NT2/D1 (cell line): ENCODE data around the gene GALNT5.
A peak's percentile ranks its signal among the peaks of the same experiment; 100 is the strongest.
"Not testable (repeated sequence)": the region's sequence is repeated elsewhere in the genome, so short reads cannot be mapped to it uniquely, and the experiment has no call there.

ENCODE experiments used
- DNase-seq: peaks from one replicate; pipeline ENCODE4 v3.0.0-alpha.2; 2011; ENCODE audit warnings: low read depth, low spot score
- H3K27me3 ChIP-seq: 2 replicates; pipeline ENCODE4 v1.6.0; 2011; ENCODE audit warnings: mild to moderate bottlenecking; ENCODE audit not compliant: insufficient read length, insufficient read depth
- H3K36me3 ChIP-seq: 2 replicates; pipeline ENCODE4 v1.6.1; 2011; ENCODE audit warnings: mild to moderate bottlenecking, low read length, mixed read lengths; ENCODE audit not compliant: insufficient read depth, insufficient read length
- H3K4me1 ChIP-seq: 2 replicates; pipeline ENCODE4 v1.5.1; 2011; ENCODE audit not compliant: insufficient read depth, insufficient read length
- H3K4me3 ChIP-seq: 2 replicates; pipeline ENCODE4 v1.5.1; 2011; ENCODE audit warnings: low read depth; ENCODE audit not compliant: insufficient read length
- H3K9ac ChIP-seq: 2 replicates; pipeline ENCODE4 v1.6.0; 2011; ENCODE audit warnings: low read depth; ENCODE audit not compliant: insufficient read length
- H3K9me3 ChIP-seq: 2 replicates; pipeline ENCODE4 v1.5.1; 2011; ENCODE audit warnings: mild to moderate bottlenecking, low read length; ENCODE audit not compliant: insufficient read depth
- SUZ12 ChIP-seq: IDR thresholded peaks from 2 replicates; pipeline ENCODE4 v1.6.1; 2011; ENCODE audit not compliant: insufficient read length, insufficient read depth; ENCODE audit errors: extremely low read depth
- YY1 ChIP-seq: IDR thresholded peaks from 2 replicates; pipeline ENCODE4 v1.6.1; 2011; ENCODE audit not compliant: insufficient read length, insufficient read depth
- ZNF274 ChIP-seq: IDR thresholded peaks from 2 replicates; pipeline ENCODE4 v1.6.1; 2011; ENCODE audit warnings: mild to moderate bottlenecking, low read depth, low read length

The GALNT5 gene

DNA sequence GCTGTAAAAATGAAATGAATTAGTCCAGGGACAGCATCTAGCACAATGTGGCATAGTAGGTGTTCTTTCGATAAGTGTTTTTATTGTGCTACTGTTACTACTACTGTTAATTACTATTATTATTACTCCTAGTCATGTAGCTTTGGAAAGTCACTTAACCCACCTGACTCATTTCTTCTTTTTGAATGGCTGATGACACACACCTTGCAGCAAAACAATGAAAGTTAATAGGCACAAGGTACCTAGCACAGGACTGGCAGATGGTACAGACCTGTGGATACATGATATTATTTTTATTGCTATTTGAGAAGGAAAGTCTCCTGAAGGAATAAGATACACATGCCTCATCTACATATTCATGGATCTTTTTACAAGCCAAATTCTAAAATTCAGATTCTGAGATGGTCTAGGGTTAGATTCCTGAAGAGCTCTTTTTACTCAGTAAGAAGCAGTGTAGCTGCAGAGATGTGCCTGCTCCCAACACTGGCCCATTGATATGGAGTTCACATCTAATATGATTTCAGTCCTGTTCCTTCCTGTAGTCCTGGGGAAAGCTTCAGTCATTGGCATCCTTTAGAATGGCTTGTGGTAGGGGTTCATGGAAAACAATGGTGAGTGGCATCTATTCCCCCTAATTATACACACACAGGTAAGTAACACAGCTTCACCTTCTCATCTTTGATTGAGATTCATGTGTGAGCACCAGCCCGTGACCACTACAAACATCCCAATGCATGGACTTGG lies 76.0 kb downstream of the GALNT5 start:
- Histone ChIP-seq H3K36me3 (no peaks in the 10 kb centered on the region), H3K9ac (no peak overlapping the region), H3K4me3 (no peak overlapping the region), H3K27me3 (no peaks in the 10 kb centered on the region), H3K9me3 (no peaks in the 10 kb centered on the region), H3K4me1 (no peaks in the 10 kb centered on the region)
- DNase-seq = no peak
- TF ChIP-seq SUZ12 (no peak), YY1 (no peak), ZNF274 (no peak)

DNA sequence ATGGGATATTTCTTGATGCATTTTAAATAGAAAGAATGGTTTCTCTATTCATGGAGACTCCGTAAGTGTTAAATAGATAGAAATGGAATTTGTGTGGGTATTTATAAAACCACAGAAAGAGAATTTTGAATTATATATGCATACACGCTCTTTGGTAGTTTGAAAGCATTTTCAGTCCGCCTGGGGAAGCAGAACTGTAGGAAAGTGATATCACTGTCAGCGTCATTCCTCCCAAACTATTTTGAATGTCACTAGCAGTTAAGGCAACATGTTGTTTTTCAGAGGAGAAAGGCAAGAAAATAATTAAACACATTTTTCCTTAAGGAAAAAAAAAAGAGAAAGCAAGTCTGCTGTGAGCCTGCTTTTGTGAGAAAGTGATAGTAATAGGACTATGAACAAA lies 76.8 kb downstream of the GALNT5 start:
- H3K9me3 ChIP-seq = no peaks in the 10 kb centered on the region
- TF ChIP-seq YY1 (no peak), SUZ12 (no peak), ZNF274 (no peak)
- H3K9ac ChIP-seq = no peak overlapping the region
- no peak for DNase-seq
- no peak overlapping the region for H3K4me3 ChIP-seq
- no peaks in the 10 kb centered on the region for H3K36me3 ChIP-seq
- H3K27me3 ChIP-seq = no peaks in the 10 kb centered on the region
- no peaks in the 10 kb centered on the region for H3K4me1 ChIP-seq

- Histone ChIP-seq H3K4me1 (no peaks in the 10 kb centered on the region), H3K36me3 (no peaks in the 10 kb centered on the region), H3K9ac (no peak overlapping the region), H3K9me3 (no peaks in the 10 kb centered on the region), H3K4me3 (no peak overlapping the region), H3K27me3 (no peaks in the 10 kb centered on the region)
- no peak for DNase-seq
- TF ChIP-seq YY1 (no peak), ZNF274 (no peak), SUZ12 (no peak)
Measured at GRCh38 chr2:157334797-157335196, 77.3 kb downstream of the GALNT5 start.

DNA sequence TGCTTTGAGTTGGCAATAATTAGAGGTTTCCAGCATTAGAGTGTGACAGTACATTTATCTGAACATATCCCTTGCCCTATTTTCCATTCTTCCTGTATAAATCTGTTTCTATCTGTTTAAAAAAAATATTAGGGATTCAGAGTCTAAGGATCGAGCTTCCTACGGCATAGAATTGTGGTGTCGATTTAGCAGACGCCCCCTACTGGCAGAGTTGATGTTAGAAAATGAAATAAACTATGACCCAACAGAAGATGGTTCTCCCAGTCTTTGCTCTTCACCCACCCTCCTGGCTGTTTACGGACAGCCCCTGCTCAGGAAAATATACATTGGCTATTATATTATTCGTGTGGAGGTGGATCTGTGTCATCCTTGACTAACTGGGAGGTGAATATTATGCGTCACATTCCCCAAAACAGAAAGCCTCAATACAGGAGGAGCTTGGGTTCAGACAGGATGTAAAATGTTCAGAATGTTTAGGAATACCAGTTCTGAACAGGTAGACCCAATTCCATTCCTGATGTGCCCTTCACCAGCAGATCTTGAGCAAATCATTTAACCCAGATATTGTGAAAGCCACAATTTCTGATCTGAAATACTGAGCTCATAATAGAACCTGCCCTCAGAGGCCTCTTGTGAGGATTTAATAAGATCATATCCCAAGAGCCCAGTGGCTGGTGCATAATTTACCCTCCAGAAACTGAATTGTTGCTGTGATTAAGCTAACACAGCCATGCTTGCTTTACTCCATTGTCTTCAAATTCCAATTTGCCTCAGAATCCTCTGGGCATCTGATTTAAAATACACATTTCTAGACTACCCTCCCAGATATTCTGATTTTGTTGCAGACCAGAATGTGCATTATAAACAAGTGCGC lies 78.9 kb downstream of the GALNT5 start:
- Histone ChIP-seq H3K9ac (no peak overlapping the region), H3K9me3 (peaks cover 8% of the 10 kb centered on the region; the same call in 1 of the 2 replicates), H3K4me1 (no peaks in the 10 kb centered on the region), H3K36me3 (no peaks in the 10 kb centered on the region), H3K4me3 (no peak overlapping the region), H3K27me3 (no peaks in the 10 kb centered on the region)
- DNase-seq = peak; percentile 40
- TF ChIP-seq YY1 = no peak
- no peak for TF ChIP-seq SUZ12
- no peak for TF ChIP-seq ZNF274

DNA sequence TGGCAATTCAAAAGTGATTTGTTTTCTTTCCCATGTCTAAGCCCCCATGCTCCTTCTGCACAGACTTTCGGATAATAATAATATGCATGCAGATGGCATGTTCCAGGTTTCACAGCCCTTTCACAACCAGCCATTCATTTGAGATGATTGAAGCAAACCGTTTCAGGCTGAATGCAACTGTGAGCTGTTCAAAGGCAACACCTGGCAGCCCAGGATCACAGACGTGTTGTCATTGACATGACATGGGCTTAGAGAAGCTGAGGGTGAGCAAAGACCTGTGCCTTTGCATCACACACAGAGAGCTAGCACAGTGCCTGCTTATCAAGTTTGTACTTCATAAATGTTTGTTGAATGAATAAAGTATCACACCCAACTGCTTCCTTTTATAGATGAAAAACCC lies 80.5 kb downstream of the GALNT5 start:
- Histone ChIP-seq H3K4me3 (no peak overlapping the region), H3K27me3 (no peaks in the 10 kb centered on the region), H3K36me3 (no peaks in the 10 kb centered on the region), H3K9me3 (peaks cover 24% of the 10 kb centered on the region; the same call in 1 of the 2 replicates), H3K4me1 (no peaks in the 10 kb centered on the region), H3K9ac (no peak overlapping the region)
- no peak for DNase-seq
- no peak for TF ChIP-seq SUZ12
- no peak for TF ChIP-seq ZNF274
- TF ChIP-seq YY1 = no peak

DNA sequence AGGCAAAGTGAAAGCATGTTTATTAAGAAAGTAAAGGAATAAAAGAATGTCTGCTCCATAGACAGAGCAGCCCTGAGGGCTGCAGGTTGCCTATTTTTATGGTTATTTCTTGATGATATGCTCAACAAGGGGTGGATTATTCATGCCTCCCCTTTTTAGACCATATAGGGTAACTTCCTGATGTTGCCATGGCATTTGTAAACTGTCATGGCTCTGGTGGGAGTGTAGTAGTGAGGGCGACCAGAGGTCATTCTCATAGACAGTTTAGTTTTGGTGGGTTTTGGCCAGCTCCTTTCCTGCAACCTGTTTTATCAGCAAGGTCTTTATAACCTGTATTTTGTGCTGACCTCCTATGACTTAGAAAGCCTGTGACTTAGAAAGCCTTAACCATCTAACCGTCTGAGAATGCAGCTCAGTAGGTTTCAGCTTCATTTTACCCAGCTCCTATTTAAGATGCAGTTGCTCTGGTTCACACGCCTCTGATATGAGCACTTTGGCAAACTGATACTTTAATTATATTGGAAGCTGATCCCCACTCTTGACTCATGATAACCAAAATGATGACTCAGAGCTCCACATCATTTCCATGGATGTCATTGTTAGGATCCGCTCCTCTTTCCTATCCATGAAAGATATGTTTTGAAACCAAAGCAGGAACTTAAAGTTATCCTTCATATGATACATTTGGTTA lies 82.6 kb downstream of the GALNT5 start:
- no peak overlapping the region for H3K4me3 ChIP-seq
- DNase-seq = no peak

DNA sequence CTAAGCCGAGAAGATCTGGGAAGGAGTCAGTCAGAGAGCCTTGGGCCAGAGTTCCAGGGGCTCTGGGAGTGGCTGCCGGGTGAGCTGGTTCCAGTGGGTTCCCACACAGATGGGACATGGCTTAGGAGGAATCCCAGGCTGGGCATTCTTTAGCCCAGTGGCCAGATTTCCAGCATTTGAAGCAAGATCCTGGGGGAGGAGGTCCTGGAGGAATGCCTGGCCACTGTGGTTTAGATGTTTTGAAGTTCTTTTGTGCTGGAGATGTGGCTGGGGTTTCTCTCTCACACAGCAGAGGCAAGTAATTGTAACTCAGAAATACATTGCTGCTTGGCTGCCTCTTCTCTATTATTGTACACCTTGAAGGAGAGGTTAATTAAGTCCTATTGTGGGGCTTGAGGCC lies 83.9 kb downstream of the GALNT5 start:
- H3K4me3 ChIP-seq, H3K36me3 ChIP-seq, H3K9ac ChIP-seq, H3K27me3 ChIP-seq, DNase-seq, H3K4me1 ChIP-seq: not testable (repeated sequence)
- peaks cover 51% of the 10 kb centered on the region for H3K9me3 ChIP-seq

More for the DNA sequence above, 82.6 kb downstream of the GALNT5 start:
- no peak for TF ChIP-seq SUZ12
- TF ChIP-seq YY1 = no peak
- TF ChIP-seq ZNF274 = no peak
- no peak overlapping the region for H3K9ac ChIP-seq
- no peaks in the 10 kb centered on the region for H3K27me3 ChIP-seq
- H3K36me3 ChIP-seq = no peaks in the 10 kb centered on the region
- peaks cover 45% of the 10 kb centered on the region for H3K9me3 ChIP-seq
- H3K4me1 ChIP-seq = no peaks in the 10 kb centered on the region
